NCI-H69 (cell line): ENCODE measurements around the gene HSPBP1.

Experiments
- DNase-seq: peaks from one replicate; lab custom pipeline; 2025; lab: John Stamatoyannopoulos, UW

Gene HSPBP1

DNA sequence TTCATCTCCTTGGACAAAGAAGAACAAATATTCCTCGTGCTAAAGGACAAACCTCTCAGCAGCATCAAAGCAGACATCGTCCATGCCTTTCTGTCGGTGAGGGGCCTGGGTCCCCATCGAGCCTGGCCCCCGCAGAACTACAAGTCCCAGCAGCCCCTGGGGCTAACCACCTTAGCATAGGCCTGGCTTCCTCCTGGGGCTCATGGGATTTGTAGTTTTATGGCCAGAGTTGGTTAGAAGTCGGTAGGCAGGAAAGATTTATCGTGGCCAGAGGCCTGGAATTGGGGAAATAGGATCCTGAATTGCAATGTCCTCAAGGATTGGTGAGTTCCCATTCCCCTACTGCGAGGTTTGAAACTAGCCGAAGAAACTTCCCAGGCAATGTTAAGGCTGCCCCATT, 25.6 kb upstream of the HSPBP1 start:
- peak; percentile 62 for DNase-seq

- DNase-seq = no peak
Observed at GRCh38 chr19:55304980-55305379, 25.1 kb upstream of the HSPBP1 start.

DNA sequence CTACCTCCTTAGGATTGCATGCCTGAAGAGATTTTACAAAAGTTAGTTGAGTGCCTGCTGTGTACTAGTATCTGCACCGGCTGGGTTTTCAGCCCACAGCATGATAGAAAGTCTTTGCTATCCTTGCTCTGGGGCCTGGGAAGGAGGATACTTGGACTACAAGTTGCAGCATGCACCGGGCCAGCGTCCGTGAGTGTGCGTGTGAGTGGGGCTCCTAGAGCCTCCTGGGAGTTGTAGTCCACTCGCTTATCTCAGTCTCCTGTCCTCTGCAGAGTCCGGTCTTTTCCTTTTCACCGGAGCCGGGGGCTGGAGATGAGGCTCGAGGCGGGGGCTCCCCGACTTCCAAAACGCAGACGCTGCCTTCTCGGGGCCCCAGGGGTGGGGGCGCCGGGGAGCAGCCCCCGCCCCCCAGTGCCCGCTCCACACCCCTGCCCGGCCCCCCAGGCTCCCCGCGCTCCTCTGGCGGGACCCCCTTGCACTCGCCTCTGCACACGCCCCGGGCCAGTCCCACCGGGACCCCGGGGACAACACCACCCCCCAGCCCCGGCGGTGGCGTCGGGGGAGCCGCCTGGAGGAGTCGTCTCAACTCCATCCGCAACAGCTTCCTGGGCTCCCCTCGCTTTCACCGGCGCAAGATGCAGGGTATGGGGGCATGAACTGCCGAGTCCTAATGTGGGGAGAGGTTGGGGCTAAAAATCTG, 24.5 kb upstream of the HSPBP1 start:
- peak; percentile 56 for DNase-seq

DNA sequence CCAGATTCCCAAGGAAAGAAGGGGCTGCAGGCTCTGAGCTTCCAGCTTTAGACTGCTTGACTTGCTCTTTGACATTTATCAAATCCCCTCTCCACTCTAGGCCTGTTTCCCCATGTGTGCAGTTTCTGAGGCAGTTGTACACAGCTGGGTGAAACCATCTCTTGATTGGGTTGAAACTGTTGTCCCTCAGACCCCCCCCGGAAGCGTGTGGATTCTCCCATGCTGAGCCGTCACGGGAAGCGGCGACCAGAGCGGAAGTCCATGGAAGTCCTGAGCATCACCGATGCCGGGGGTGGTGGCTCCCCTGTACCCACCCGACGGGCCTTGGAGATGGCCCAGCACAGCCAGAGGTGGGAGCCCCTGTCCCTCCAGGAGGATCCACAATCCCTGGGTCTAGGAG, 23.6 kb upstream of the HSPBP1 start:
- DNase-seq = no peak

DNA sequence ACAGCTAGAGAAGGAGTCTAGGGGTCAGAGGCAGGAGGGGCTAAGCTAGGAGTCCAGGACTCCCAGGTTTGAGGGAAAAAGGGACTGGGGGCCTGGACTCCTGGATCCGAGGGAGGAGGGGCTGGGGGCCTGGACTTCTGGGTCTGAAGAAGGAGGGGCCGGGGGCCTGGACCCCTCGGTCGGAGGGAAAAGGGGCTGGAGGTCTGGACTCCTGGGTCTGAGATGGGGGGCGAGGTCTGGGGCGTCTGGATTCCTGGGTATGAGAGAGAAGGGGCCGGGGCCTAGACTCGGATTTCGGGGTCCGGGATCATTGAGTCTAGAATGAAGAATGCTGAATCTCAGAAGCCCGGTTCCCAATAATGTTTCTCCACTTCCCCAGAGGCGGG, 22.4 kb upstream of the HSPBP1 start:
- no peak for DNase-seq

- peak; percentile 89 for DNase-seq
Observed at GRCh38 chr19:55301459-55302317, 21.8 kb upstream of the HSPBP1 start.

DNA sequence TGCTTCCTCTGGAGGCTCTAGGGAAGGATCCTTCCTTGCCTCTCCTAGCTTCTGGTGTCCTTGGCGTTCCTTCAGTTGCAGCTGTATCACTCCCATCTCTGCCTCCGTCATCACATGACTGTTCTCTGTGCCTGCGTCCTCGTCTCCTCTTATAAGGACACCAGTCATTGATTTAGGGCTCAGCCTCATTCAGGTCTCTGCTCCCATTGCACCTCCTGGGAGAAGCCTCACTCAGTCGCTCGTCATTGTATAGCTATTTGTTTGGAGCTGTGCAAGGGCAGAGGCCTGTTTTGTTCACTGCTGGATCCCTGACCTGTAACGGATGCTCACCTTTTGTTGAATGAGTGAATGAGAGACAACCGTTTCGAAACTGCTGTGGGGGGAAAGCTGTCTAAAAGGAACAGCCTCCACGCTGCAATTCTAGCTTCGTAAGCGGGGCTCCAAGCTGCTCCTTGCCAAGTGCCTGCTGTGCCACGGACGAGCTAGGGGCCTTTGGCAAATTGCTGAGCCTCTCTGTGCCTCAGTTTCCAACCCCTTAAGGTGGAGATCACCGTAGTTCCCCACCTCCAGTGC, 21.1 kb upstream of the HSPBP1 start:
- peak; percentile 46 for DNase-seq

- no peak for DNase-seq
Observed at GRCh38 chr19:55299991-55300390, 20.1 kb upstream of the HSPBP1 start.

DNA sequence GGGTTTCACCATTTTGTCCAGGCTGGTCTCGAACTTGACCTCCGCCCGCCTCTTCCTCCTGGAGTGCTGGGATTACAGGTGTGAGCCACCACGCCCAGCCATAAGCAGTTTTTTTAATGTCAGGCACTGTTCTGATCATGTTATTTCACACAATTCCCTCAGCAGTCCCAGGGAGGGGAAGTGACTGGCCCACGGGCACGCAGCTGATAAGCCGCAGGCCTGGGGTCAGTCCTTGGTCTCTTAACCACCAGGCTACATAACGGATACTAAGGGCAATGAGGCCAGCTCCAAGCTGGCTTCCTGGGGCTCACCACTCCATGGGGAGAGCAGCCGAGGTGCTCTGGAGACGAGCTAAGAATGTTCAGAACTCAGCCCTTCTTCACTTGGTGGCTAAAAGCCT, 17.4 kb upstream of the HSPBP1 start:
- DNase-seq = no peak

- DNase-seq = peak; percentile 36
Observed at GRCh38 chr19:55289117-55289796, 9.3 kb upstream of the HSPBP1 start.

DNA sequence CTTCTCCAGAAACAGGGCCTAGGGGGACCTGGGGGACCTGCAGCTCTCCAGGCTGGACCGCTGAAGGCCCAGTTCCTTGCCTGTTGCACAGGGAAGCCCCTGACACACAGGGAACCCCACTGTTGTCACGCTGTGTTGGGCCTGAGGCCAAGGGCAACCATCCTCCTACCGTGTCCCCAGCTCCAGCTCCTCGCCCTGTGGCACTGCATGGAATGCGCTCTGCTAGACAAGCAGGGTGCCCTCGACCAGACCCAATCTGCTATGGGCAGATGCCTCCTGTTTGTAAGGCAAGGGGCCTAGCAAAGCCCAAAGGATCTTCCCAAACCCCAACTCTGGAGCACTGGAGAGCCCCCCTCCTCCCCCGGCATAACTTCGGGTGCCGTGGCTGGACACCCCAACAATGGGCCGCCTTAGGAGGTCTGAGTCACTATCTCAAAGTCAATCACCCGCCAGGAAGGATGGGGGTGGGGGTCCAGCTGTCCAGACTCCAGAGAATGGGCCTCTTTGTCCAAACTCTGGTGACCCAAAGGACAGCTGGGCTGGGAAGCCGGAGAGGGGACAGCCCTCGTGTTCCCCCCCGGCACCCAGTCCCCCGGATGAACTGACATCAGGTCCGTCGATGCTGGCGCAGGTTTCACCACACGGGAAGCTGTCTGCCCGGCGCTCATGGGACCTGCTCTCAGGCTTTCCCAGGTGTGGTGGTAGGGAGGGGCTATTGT, 7.6 kb upstream of the HSPBP1 start:
- DNase-seq = no peak

DNA sequence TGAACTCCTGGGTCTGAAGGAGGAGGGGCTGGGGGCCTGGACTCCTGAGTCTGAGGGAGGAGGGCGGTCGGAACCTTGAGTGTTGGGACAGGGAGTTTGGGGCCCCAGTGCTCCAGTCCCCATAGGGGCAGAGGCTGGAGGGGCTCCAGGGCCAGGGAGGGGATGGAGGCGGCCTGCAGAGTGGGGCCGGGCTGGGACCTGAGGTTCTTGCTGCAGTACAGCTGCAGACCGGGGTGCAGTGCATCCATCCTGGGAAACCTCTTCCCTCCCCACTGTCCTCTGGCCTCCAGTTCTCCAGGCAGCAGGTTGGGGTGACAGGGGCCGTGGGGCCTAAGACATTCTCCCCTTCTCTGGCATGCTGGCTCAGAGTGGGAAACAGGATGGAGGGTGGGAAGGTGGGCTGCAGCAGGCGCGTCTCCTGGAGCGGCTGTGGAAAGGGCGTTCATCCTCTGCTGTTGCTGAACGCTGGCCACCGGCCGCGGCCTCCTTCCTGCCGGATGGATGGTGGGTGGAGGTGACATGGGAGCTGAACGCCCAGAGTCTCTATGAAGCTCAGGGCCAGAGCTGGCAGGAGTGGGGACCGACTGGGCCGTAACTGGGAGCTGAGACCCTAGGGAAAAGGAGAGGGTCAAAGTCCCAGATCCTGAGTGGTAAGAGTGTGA, 5.5 kb upstream of the HSPBP1 start:
- no peak for DNase-seq

GRCh38 chr19:55284405-55285058, 4.6 kb upstream of the HSPBP1 start:
- peak; percentile 57 for DNase-seq

DNA sequence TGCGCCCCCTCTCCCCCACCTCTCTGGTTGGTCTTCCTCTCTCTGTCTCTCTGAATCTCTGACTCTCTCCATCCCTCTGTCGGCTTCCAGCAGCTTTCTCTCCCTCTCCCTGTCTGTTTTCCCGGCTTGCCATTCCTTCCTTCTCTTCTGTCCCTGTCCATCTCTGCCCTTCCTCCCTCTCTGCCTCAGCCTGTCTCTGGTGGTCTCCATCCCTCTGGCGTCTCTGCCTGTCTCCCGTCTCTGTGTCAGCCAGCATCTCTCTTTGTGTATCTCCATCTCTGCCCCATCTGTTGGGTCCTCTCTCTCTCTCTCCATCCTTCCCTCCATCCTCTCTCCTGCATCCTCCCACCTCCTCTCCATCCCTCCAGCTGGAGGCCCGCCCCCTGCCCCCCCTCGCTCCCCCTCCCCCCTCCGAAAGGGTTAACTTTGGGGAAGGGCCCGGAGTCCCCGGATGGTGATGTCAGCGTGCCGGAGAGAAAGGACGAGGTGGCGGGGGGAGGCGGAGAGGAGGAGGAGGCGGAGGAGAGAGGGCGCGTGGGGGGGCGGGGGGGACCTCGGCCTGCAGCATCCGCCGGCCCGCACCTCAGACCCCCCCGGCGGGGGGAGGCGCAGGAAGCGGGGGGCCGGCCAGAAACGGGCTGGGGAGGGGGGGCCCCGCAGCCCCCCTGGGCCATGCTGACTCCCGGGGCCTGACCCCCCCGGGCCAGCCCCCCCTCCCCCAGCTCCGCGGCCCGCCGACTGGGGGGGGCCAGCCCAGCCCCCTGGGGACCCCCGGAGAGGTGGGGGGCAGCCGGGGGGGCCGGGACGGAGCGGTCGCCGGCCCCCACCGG, 3.9 kb upstream of the HSPBP1 start, which contains the start of gene BRSK1:
Gene BRSK1 (plus strand): TSS at position 450 of the 830 bp plus-strand sequence. CDS start 446 bp downstream, outside the sequence.
- DNase-seq = peak; percentile 92

DNA sequence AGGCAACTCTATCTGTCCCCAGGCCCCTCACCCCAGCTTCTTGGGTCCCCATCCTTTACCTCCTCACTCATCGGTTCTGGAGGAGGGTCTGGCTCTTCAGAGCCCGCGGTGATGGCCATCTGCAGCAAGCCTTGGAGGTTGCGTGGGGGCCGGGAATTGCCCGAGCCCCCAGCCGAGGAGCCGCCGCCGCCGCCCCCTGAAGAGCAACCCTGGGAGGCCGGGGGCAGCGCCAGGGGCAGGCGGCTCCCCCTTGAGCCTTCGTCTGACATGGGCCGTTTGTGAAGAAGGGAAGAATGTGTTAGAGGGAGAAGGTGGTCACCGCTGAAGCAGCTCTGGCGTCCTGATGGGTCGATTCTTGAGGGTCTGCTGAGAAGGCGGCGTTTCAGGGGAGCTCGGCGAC, 570 bp downstream of the HSPBP1 start:
- no peak for DNase-seq

DNA sequence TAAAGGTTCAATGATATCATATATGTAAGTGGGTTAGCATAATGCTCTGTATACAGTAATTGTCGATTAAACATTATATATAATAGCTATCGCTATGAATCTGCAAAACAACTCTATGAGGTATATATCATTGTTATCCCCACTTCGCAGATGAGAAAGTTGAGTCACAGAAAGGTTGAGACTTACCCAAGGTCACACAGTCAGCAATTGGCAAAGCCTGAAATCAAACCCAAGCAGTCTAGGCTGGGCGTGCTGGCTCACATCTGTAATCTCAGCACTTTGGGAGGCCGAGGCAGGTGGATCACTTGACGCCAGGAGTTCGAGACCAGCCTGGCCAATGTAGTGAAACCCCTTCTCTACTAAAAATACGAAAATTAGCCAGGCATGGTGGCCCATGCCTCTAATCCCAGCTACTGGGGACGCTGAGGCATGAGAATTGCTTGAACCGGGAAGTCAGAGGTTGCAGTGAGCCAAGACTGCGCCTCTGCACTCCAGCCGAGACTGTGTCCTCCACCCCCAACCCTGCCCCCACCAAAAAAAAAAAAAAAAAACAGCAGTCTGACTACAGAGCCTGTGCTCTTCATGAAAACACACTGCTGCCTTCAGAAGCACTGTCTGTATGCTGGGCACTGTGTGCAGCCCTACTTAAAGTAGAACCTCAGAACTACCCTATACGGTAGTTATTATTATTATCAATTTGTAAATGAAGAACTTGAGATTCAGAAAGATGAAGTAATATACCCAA, 1.3 kb downstream of the HSPBP1 start:
- DNase-seq = no peak

GRCh38 chr19:55277494-55277893, 2.4 kb downstream of the HSPBP1 start:
- DNase-seq = no peak

- DNase-seq = no peak
Observed at GRCh38 chr19:55276720-55277430, 3.0 kb downstream of the HSPBP1 start.
